CD8-positive, alpha-beta memory T cell (primary cell): ENCODE results near the gene ZNF770. TPM values are rescaled to one million over a fixed set of nuclear protein-coding genes. Genes with fewer than 3 reads are reported as not detected.

Experiments used
- polyA plus RNA-seq: library from polyadenylated mRNA; unstranded; fragments of 300-500 nt; fragmentation: Illumina TruSeq; gene quantifications from one replicate; pipeline ENCODE4 v1.2.3, GENCODE V29; 2021
- total RNA-seq, 2 experiments: library from RNA; stranded (reverse); gene quantifications; one replicate each; pipeline ENCODE4 v1.2.3, GENCODE V29; 2021

The ZNF770 gene
- total and polyA plus RNA-seq, 3 experiments from 2014 or later = 63.6 to 112 (median 68.0) TPM

Other genes starting within 250 kb of the ZNF770 start
- not detected for gene GJD2, start 233.3 kb downstream of the ZNF770 start, total RNA-seq
- not detected for gene GJD2, start 233.3 kb downstream of the ZNF770 start, polyA plus RNA-seq
- not detected for gene ACTC1, start 192.7 kb downstream of the ZNF770 start, total RNA-seq
- gene ACTC1, start 192.7 kb downstream of the ZNF770 start, polyA plus RNA-seq = not detected
- gene AQR, start 18.5 kb downstream of the ZNF770 start, total RNA-seq = 10 to 100 TPM; 41.7 to 46.0 TPM
- gene AQR, start 18.5 kb downstream of the ZNF770 start, polyA plus RNA-seq = 14.8 TPM
- gene NANOGP8, start 97.0 kb upstream of the ZNF770 start, total RNA-seq = not detected
- not detected for gene NANOGP8, start 97.0 kb upstream of the ZNF770 start, polyA plus RNA-seq